Activated T-cell treated with anti-CD3 and anti-CD28 coated beads, Interleukin-2, amount 50 U/mL, for 4 hours (primary cell): Measurements from ENCODE around the gene UBE2Q1. TPM values are rescaled to one million over a fixed set of nuclear protein-coding genes. Genes with fewer than 3 reads are reported as not detected.

Experiments used
- ATAC-seq, 2 donors: fragments of 200-7000 bp; cut with Tn5 transposase; one replicate each; pipeline ENCODE4 v1.10.0; 2021
- DNase-seq: peaks from one replicate; pipeline ENCODE4 v3.0.0-alpha.2; 2020
- H3K27me3 Mint-ChIP-seq: one replicate; pipeline ENCODE4 v1.8.0; 2021; ENCODE audit warnings: low read depth, mixed read lengths
- H3K36me3 Mint-ChIP-seq: one replicate; pipeline ENCODE4 v1.8.0; 2022; ENCODE audit warnings: mixed read lengths; ENCODE audit not compliant: insufficient read depth
- H3K4me1 Mint-ChIP-seq: one replicate; pipeline ENCODE4 v1.8.0; 2021; ENCODE audit warnings: low read depth, mixed read lengths
- H3K4me3 Mint-ChIP-seq: one replicate; pipeline ENCODE4 v1.8.0; 2021; ENCODE audit warnings: mild to moderate bottlenecking, moderate library complexity, mixed read lengths
- H3K9me3 Mint-ChIP-seq: one replicate; pipeline ENCODE4 v1.8.0; 2021; ENCODE audit warnings: mixed read lengths
- total RNA-seq, 3 donors: library from RNA; stranded (reverse); gene quantifications; one replicate each; pipeline ENCODE4 v1.2.1, GENCODE V29; 2021

Gene UBE2Q1
- total RNA-seq, 3 donors from 2014 or later, result 99.0 to 106 (median 103) TPM

DNA sequence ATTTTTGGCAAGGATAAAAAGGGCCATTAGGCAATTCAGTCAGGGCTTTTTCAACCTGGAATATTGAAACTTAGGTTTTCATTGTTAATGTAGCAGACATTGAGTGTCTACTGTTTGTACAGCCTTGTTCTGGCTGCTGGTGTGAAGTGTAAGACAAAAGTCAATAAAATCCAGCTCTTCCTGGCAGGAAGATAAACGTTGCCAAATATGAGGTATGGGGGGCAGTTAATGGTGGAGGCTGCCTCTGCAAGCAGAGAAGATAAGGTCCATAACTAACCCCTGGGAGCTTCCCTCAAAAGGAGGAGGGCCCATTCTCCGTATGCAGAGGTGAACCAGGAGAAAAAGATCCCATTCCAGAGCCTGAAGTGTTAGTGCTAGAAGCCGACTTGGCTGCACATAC, 36.8 kb downstream of the UBE2Q1 start:
- Mint-ChIP-seq H3K36me3 (no peaks in the 10 kb centered on the region), H3K4me3 (no peak overlapping the region), H3K9me3 (no peaks in the 10 kb centered on the region), H3K27me3 (peaks cover 6% of the 10 kb centered on the region), H3K4me1 (no peaks in the 10 kb centered on the region)
- no peak for DNase-seq
- no peak for ATAC-seq

DNA sequence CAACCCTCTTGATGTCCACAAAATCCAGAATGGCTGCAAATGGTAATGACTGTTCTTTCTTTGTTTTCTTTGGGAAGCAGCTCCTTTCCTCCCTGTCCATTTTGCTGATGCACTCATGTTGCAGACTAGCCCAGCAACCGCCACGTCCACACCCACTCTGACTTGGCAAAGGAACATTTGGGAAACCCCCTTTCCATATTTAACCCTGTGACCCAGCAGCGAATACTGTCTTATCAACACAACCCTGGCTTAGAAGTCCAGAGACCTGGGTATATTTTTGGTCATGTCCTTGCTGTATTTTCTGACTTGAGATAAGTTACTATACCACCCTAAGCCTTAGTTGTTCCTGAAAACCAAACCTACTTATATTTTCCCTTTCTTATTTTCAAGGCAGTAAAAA, 38.1 kb downstream of the UBE2Q1 start:
- no peak overlapping the region for H3K4me3 Mint-ChIP-seq
- no peaks in the 10 kb centered on the region for H3K36me3 Mint-ChIP-seq
- peaks cover 9% of the 10 kb centered on the region for H3K27me3 Mint-ChIP-seq
- no peaks in the 10 kb centered on the region for H3K9me3 Mint-ChIP-seq
- DNase-seq, result no peak
- no peaks in the 10 kb centered on the region for H3K4me1 Mint-ChIP-seq
- no peak for ATAC-seq

DNA sequence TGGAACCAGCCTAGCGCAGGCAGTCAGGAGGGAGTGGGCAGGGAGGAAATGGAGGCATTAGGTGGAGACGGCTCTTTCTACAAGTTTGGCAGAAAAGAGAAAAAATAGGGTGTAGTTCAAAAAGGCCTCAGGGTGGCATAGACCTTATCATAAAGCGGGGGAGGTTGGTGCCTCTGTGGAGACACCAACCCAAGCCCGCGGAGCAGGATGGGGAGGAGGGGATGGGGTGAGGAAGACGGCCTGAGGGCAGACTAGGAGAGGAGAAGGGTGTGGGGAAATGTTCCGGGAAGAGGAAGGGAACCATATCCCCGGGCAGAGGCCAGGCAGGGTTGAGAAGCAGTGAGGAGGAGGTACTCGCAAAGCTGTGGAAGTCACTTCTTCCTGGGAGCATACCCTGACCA, 38.9 kb downstream of the UBE2Q1 start:
- Mint-ChIP-seq H3K27me3 (peaks cover 11% of the 10 kb centered on the region), H3K36me3 (no peaks in the 10 kb centered on the region), H3K4me3 (no peak overlapping the region), H3K9me3 (no peaks in the 10 kb centered on the region), H3K4me1 (no peaks in the 10 kb centered on the region)
- ATAC-seq, result no peak
- DNase-seq, result no peak

DNA sequence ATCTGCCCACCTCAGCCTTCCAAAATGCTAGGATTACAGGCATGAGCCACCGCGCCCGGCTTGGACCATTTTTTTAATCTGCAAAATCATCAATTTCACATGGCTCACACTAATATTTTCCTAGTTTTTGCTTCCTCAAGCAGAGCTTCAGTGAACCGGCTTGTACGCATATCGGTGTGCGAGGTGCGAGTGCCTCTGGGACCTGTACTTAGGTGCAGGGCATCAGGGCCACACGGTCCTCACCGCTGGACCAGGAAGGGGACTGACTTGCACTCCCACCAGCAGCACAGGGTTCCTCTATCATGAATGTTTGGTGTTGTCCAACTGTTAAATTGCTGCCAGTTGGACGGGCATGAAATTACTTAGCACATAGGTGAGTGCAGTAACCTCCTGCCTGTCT, 40.8 kb downstream of the UBE2Q1 start:
- Mint-ChIP-seq H3K4me1 (no peaks in the 10 kb centered on the region), H3K9me3 (no peaks in the 10 kb centered on the region), H3K4me3 (no peak overlapping the region), H3K36me3 (no peaks in the 10 kb centered on the region), H3K27me3 (peaks cover 13% of the 10 kb centered on the region)
- DNase-seq (no peak), ATAC-seq (no peak)

DNA sequence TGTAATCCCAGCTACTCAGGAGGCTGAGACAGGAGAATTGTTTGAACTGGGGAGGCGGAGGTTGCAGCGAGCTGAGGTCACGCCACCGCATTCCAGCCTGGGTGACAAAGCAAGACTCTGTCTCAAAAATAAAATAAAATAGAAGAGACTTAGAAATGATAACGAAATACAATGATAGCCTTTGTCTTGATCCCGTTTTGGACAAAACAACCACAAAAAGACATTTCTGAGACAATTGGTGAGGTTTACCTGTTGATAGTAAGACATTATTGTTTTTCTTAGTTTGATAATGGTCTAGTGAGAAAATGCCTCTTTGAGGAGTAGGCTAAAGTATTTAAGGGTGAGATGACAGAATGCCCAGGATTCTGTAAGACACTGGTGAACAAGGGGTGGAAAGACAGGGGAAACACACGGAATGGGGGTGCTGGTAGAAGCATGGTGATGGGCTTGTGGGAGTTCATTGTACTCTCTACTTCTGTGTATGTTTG, 44.4 kb downstream of the UBE2Q1 start:
- no peak for ATAC-seq
- peaks cover 17% of the 10 kb centered on the region for H3K27me3 Mint-ChIP-seq
- no peak overlapping the region for H3K4me3 Mint-ChIP-seq
- H3K9me3 Mint-ChIP-seq, result no peaks in the 10 kb centered on the region
- no peaks in the 10 kb centered on the region for H3K36me3 Mint-ChIP-seq
- no peaks in the 10 kb centered on the region for H3K4me1 Mint-ChIP-seq
- no peak for DNase-seq

DNA sequence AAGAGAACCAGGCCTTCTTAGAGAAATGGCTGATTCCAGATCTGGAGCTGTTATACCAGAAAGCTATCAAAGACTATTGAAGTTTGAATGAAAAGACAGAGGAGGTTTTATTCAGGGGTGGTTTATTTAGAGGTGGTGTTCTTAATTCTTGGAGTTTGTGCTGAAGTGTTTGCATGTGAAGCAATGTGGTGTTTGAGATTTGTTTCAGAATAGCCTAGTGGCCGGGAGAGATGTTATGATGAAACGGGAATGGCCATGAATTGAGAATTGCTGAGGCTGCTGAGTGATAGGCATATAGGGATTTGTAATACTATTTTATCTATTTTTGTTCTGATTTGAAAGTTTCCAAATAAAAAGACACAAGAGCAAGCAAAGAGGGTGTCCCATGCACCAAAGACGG, 45.7 kb downstream of the UBE2Q1 start:
- Mint-ChIP-seq H3K9me3 (no peaks in the 10 kb centered on the region), H3K27me3 (peaks cover 25% of the 10 kb centered on the region), H3K4me1 (no peaks in the 10 kb centered on the region), H3K4me3 (no peak overlapping the region), H3K36me3 (no peaks in the 10 kb centered on the region)
- DNase-seq (no peak), ATAC-seq (no peak)

DNA sequence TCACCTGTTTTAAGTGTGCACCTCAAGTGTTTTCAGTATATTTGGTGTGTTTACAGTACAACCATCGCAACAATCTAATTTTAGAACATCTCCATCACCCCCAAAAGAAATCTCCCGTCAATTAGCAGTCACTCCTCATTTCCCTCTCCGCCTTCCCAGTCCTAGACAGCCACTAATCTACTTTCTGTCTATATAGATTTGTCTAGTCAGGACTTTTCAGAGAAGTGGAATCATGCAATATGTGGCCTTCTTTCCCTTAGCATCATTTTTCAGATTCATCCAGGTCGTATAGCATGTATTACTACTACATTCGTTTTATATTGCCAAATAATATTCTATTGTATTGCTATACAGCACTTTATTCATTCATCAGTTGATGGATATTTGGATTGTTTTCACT, 54.6 kb downstream of the UBE2Q1 start:
- peaks cover 63% of the 10 kb centered on the region for H3K27me3 Mint-ChIP-seq
- H3K4me1 Mint-ChIP-seq, result peaks cover 4% of the 10 kb centered on the region
- H3K4me3 Mint-ChIP-seq, result no peak overlapping the region
- DNase-seq, result no peak
- H3K9me3 Mint-ChIP-seq, result no peaks in the 10 kb centered on the region
- ATAC-seq, result no peak
- no peaks in the 10 kb centered on the region for H3K36me3 Mint-ChIP-seq

DNA sequence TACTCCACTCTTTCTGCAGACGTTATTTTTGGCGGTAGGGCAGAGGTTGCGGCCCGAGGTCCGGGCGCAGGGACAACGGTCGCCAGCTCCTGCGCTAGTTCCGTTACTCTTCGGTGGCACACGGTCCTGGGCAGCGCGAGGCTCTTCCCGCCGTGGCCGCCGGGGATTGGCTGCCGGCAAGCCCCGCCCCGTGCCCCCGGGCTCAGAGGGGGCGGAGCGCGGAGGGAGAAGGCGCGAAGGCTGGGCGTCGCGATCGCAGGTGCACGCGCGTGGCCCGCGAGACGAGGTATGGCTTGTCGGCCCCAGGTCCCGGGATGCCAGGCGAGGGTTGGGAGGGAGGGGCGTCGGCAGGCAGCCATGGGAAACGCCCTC, 55.7 kb downstream of the UBE2Q1 start:
- Mint-ChIP-seq H3K9me3 (no peaks in the 10 kb centered on the region), H3K27me3 (peaks cover 57% of the 10 kb centered on the region), H3K4me1 (peaks cover 5% of the 10 kb centered on the region), H3K4me3 (no peak overlapping the region), H3K36me3 (no peaks in the 10 kb centered on the region)
- no peak for DNase-seq
- ATAC-seq, result peak in 1 of 2 donors; percentile 16

DNA sequence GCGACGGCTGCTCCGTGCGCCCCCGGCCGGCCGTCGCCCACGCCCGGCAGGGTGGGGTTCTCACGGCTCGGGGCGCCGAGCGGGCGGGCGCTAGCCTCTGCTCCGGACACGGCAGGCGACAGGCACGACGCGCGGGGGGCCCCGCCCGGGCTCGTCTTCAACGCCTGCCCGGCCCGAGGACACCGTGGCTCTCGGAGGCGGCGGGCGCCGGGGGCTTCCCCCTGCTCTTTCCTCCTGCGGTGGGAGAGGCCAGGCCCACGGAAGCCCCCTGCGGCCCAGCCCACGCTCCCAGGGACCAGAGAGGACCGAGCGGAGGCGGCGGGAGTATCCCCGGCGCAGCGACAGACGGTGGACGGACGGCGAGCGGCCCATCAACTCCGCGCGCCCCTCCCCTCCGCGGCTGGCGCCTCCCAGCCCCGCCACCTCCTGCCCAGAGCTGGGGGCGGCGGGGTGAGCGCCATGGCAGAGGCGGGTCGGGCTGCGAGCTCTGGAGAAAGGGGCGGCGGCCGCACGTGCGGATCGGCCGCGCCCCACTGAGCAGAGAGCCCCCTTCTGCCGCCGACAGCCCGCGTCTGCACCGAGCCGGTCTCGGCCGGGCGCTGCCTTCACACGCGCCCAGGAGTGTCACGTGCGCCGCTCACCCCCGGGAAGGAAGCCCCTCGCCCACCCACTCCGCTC, 56.3 kb downstream of the UBE2Q1 start, which contains the start of the genes SHE and TDRD10:
SHE (minus strand) TSS at position 347 of the 678 bp plus-strand sequence. CDS start 386 bp downstream, outside the sequence.
TDRD10 (plus strand) TSS at position 154 of the 678 bp plus-strand sequence. CDS start 4,685 bp downstream, outside the sequence.
- Mint-ChIP-seq H3K4me3 (peak within 1 kb of the TSS; percentile 37), H3K27me3 (peaks cover 52% of the 10 kb centered on the region), H3K9me3 (no peaks in the 10 kb centered on the region), H3K4me1 (peaks cover 6% of the 10 kb centered on the region), H3K36me3 (no peaks in the 10 kb centered on the region)
- DNase-seq (no peak), ATAC-seq (peak; percentile 52 to 54)

DNA sequence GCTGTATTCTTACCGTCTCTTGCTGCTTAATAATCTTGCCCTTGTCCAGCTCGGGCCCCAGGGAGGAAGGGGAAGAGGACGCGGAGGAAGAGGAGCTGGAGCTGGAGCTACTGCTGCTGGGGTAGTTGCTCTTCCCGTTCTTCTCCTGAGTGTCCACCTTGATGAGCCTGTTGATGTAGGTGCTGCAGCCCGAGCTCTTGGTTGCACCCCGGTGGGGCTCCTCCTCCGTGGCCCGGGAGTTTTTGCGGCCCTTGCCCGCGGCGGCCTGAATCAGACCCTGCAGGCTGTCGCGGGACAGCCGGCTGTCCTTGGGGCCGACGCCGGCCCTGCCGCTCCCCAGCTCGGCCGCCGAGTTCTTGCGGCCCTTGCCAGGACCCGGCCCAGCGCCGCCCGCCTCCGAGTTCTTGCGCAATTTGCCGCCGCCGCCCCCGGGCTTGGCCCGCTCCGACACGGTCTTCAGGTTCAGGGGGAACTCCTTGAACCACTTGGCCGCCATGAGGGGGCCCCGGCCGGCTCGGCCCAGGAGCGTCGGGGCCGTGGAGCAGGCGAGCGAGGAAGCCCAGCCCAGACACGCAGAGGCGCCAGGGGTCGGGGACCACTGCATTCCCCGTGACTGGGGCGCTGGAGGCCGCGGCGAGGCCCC, 56.9 kb downstream of the UBE2Q1 start:
- Mint-ChIP-seq H3K4me3 (peak overlapping the region; percentile 37), H3K4me1 (peaks cover 12% of the 10 kb centered on the region)
- peak; percentile 14 to 16 for ATAC-seq

DNA sequence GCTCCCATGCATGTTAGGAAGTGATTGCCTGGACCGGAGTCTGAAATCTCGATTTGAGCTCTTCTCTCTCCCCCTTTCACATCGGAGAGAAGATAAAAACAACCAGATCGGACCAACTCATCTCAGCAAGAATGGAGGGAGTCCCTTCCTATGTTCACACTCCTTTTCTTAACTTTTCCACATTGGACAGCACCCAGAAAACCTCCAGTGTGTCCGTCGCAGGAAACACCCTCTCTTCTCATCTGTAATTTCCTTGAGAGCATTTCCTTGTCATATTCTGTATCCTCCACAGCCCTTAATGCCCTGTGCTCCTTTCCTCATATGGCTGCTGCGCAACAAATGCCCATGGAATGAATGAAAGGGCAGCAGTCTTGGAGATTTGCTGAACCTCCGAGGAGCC, 57.9 kb downstream of the UBE2Q1 start:
- Mint-ChIP-seq H3K4me3 (no peak overlapping the region), H3K36me3 (no peaks in the 10 kb centered on the region), H3K27me3 (peaks cover 40% of the 10 kb centered on the region), H3K9me3 (no peaks in the 10 kb centered on the region), H3K4me1 (peaks cover 20% of the 10 kb centered on the region)
- no peak for DNase-seq
- ATAC-seq, result no peak

More for the DNA sequence above, 56.9 kb downstream of the UBE2Q1 start:
- Mint-ChIP-seq H3K36me3 (no peaks in the 10 kb centered on the region), H3K9me3 (no peaks in the 10 kb centered on the region), H3K27me3 (peaks cover 48% of the 10 kb centered on the region)
- DNase-seq, result no peak

DNA sequence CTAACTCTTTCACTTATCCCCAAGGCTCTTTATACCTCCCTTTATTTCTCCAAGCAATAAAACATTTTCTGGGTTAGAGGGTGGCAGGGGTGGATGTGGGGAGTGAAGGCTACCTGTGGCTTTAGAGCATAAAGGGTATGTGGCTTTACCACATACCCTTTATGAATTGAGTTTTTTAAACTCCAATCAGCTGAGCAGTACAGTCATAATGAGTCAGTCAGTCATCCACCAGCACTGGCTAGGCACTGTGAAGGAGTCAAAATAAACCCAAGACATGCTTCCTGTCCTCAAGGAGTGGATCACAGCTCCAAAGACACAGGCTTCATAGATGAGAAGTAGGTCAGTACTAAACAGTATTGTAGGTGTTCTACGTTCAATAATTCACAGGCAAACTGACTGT, 59.0 kb downstream of the UBE2Q1 start:
- peaks cover 33% of the 10 kb centered on the region for H3K27me3 Mint-ChIP-seq
- peaks cover 22% of the 10 kb centered on the region for H3K4me1 Mint-ChIP-seq
- ATAC-seq, result peak; percentile 27 to 46
- no peak for DNase-seq
- H3K9me3 Mint-ChIP-seq, result no peaks in the 10 kb centered on the region
- no peaks in the 10 kb centered on the region for H3K36me3 Mint-ChIP-seq
- H3K4me3 Mint-ChIP-seq, result no peak overlapping the region
